ENCODE measurements around the gene SPDYE1.
A peak's percentile ranks its signal among the peaks of the same experiment; 100 is the strongest.
"Not testable (repeated sequence)": the region's sequence is repeated elsewhere in the genome, so short reads cannot be mapped to it uniquely, and the experiment has no call there.

Gene SPDYE1

GRCh38 chr7:44029433-44029832, 31.7 kb downstream of the SPDYE1 start:
- H3K36me3 ChIP-seq (ENCODE audit: control insufficient read depth in 4 of 4, insufficient read depth in 4 of 4, low read length in 3 of 4); H3K4me1 ChIP-seq (ENCODE audit: control extremely low read depth in 1 of 4, control insufficient read depth in 4 of 4, insufficient read depth in 4 of 4, low read length in 3 of 4); H3K9me3 ChIP-seq (ENCODE audit: control extremely low read depth in 1 of 5, control insufficient read depth in 4 of 5, insufficient read depth in 2 of 5, low read depth in 1 of 5, low read length in 4 of 5); POLR2A ChIA-PET; CTCF ChIA-PET; H3K4me3 ChIP-seq (ENCODE audit: control insufficient read depth in 1 of 7, extremely low read depth in 1 of 7, insufficient read depth in 4 of 7, low read depth in 2 of 7, low read length in 6 of 7); DNase-seq; H3K27ac ChIP-seq (ENCODE audit: insufficient read depth in 1 of 2, low read depth in 1 of 2, low read length in 2 of 2, poor library complexity in 1 of 2, severe bottlenecking in 2 of 2); H3K27me3 ChIP-seq (replicated peaks in 2 of 5; ENCODE audit: control insufficient read depth in 4 of 5, insufficient read depth in 5 of 5, low read length in 4 of 5): not testable (repeated sequence)
- no CpG with 5 or more reads among the region's 11 CpGs for WGBS (ENCODE audit: insufficient coverage)

- H3K36me3 ChIP-seq (ENCODE audit: control insufficient read depth in 4 of 4, insufficient read depth in 4 of 4, low read length in 3 of 4); CTCF ChIA-PET; H3K4me1 ChIP-seq (ENCODE audit: control extremely low read depth in 1 of 4, control insufficient read depth in 4 of 4, insufficient read depth in 4 of 4, low read length in 3 of 4); H3K27ac ChIP-seq (ENCODE audit: insufficient read depth in 1 of 2, low read depth in 1 of 2, low read length in 2 of 2, poor library complexity in 1 of 2, severe bottlenecking in 2 of 2); POLR2A ChIA-PET; H3K4me3 ChIP-seq (ENCODE audit: control insufficient read depth in 1 of 7, extremely low read depth in 1 of 7, insufficient read depth in 4 of 7, low read depth in 2 of 7, low read length in 6 of 7); H3K27me3 ChIP-seq (replicated peaks in 2 of 5; ENCODE audit: control insufficient read depth in 4 of 5, insufficient read depth in 5 of 5, low read length in 4 of 5); H3K9me3 ChIP-seq (ENCODE audit: control extremely low read depth in 1 of 5, control insufficient read depth in 4 of 5, insufficient read depth in 2 of 5, low read depth in 1 of 5, low read length in 4 of 5); DNase-seq: not testable (repeated sequence)
- no CpG with 5 or more reads among the region's 5 CpGs for WGBS (ENCODE audit: insufficient coverage)
These were observed 32.3 kb downstream of the SPDYE1 start for GRCh38 chr7:44030029-44030428.

- CTCF ChIA-PET; POLR2A ChIA-PET; H3K4me3 ChIP-seq (ENCODE audit: control insufficient read depth in 1 of 7, extremely low read depth in 1 of 7, insufficient read depth in 4 of 7, low read depth in 2 of 7, low read length in 6 of 7); H3K27ac ChIP-seq (ENCODE audit: insufficient read depth in 1 of 2, low read depth in 1 of 2, low read length in 2 of 2, poor library complexity in 1 of 2, severe bottlenecking in 2 of 2); H3K27me3 ChIP-seq (replicated peaks in 2 of 5; ENCODE audit: control insufficient read depth in 4 of 5, insufficient read depth in 5 of 5, low read length in 4 of 5); H3K4me1 ChIP-seq (ENCODE audit: control extremely low read depth in 1 of 4, control insufficient read depth in 4 of 4, insufficient read depth in 4 of 4, low read length in 3 of 4); DNase-seq; H3K36me3 ChIP-seq (ENCODE audit: control insufficient read depth in 4 of 4, insufficient read depth in 4 of 4, low read length in 3 of 4); H3K9me3 ChIP-seq (ENCODE audit: control extremely low read depth in 1 of 5, control insufficient read depth in 4 of 5, insufficient read depth in 2 of 5, low read depth in 1 of 5, low read length in 4 of 5): not testable (repeated sequence)
- WGBS (ENCODE audit: insufficient coverage): 90% methylated on average over 4 of the region's 13 CpGs
These were observed 33.6 kb downstream of the SPDYE1 start for GRCh38 chr7:44031319-44031718.

GRCh38 chr7:44032031-44032430, 34.3 kb downstream of the SPDYE1 start:
- H3K27me3 ChIP-seq (replicated peaks in 2 of 5; ENCODE audit: control insufficient read depth in 4 of 5, insufficient read depth in 5 of 5, low read length in 4 of 5); CTCF ChIA-PET; H3K36me3 ChIP-seq (ENCODE audit: control insufficient read depth in 4 of 4, insufficient read depth in 4 of 4, low read length in 3 of 4); H3K4me3 ChIP-seq (ENCODE audit: control insufficient read depth in 1 of 7, extremely low read depth in 1 of 7, insufficient read depth in 4 of 7, low read depth in 2 of 7, low read length in 6 of 7); DNase-seq; H3K27ac ChIP-seq (ENCODE audit: insufficient read depth in 1 of 2, low read depth in 1 of 2, low read length in 2 of 2, poor library complexity in 1 of 2, severe bottlenecking in 2 of 2); H3K4me1 ChIP-seq (ENCODE audit: control extremely low read depth in 1 of 4, control insufficient read depth in 4 of 4, insufficient read depth in 4 of 4, low read length in 3 of 4); H3K9me3 ChIP-seq (ENCODE audit: control extremely low read depth in 1 of 5, control insufficient read depth in 4 of 5, insufficient read depth in 2 of 5, low read depth in 1 of 5, low read length in 4 of 5); POLR2A ChIA-PET: not testable (repeated sequence)
- WGBS (ENCODE audit: insufficient coverage): 100% methylated on average over 2 of the region's 6 CpGs

- WGBS (ENCODE audit: insufficient coverage): 100% methylated on average over 1 of the region's 18 CpGs
- DNase-seq; CTCF ChIA-PET; H3K36me3 ChIP-seq (ENCODE audit: control insufficient read depth in 4 of 4, insufficient read depth in 4 of 4, low read length in 3 of 4); H3K9me3 ChIP-seq (ENCODE audit: control extremely low read depth in 1 of 5, control insufficient read depth in 4 of 5, insufficient read depth in 2 of 5, low read depth in 1 of 5, low read length in 4 of 5); H3K4me1 ChIP-seq (ENCODE audit: control extremely low read depth in 1 of 4, control insufficient read depth in 4 of 4, insufficient read depth in 4 of 4, low read length in 3 of 4); POLR2A ChIA-PET; H3K4me3 ChIP-seq (ENCODE audit: control insufficient read depth in 1 of 7, extremely low read depth in 1 of 7, insufficient read depth in 4 of 7, low read depth in 2 of 7, low read length in 6 of 7); H3K27ac ChIP-seq (ENCODE audit: insufficient read depth in 1 of 2, low read depth in 1 of 2, low read length in 2 of 2, poor library complexity in 1 of 2, severe bottlenecking in 2 of 2); H3K27me3 ChIP-seq (replicated peaks in 2 of 5; ENCODE audit: control insufficient read depth in 4 of 5, insufficient read depth in 5 of 5, low read length in 4 of 5): not testable (repeated sequence)
These were observed 36.5 kb downstream of the SPDYE1 start for GRCh38 chr7:44033971-44034844.

- CTCF ChIA-PET; H3K27me3 ChIP-seq (replicated peaks in 2 of 5; ENCODE audit: control insufficient read depth in 4 of 5, insufficient read depth in 5 of 5, low read length in 4 of 5); H3K36me3 ChIP-seq (ENCODE audit: control insufficient read depth in 4 of 4, insufficient read depth in 4 of 4, low read length in 3 of 4); H3K4me3 ChIP-seq (ENCODE audit: control insufficient read depth in 1 of 7, extremely low read depth in 1 of 7, insufficient read depth in 4 of 7, low read depth in 2 of 7, low read length in 6 of 7); POLR2A ChIA-PET; H3K27ac ChIP-seq (ENCODE audit: insufficient read depth in 1 of 2, low read depth in 1 of 2, low read length in 2 of 2, poor library complexity in 1 of 2, severe bottlenecking in 2 of 2); H3K9me3 ChIP-seq (ENCODE audit: control extremely low read depth in 1 of 5, control insufficient read depth in 4 of 5, insufficient read depth in 2 of 5, low read depth in 1 of 5, low read length in 4 of 5): not testable (repeated sequence)
- peak in 2 of 3 donors; percentile 21 to 24 for DNase-seq
- H3K4me1 ChIP-seq (ENCODE audit: control extremely low read depth in 1 of 4, control insufficient read depth in 4 of 4, insufficient read depth in 4 of 4, low read length in 3 of 4): peaks cover 0 to 10% (median 2%) of the 10 kb centered on the region in 4 experiments
- no CpG with 5 or more reads among the region's 10 CpGs for WGBS (ENCODE audit: insufficient coverage)
These were observed 38.7 kb downstream of the SPDYE1 start for GRCh38 chr7:44036364-44036763.

- POLR2A ChIA-PET; H3K9me3 ChIP-seq (ENCODE audit: control extremely low read depth in 1 of 5, control insufficient read depth in 4 of 5, insufficient read depth in 2 of 5, low read depth in 1 of 5, low read length in 4 of 5); H3K36me3 ChIP-seq (ENCODE audit: control insufficient read depth in 4 of 4, insufficient read depth in 4 of 4, low read length in 3 of 4); DNase-seq; H3K4me3 ChIP-seq (ENCODE audit: control insufficient read depth in 1 of 7, extremely low read depth in 1 of 7, insufficient read depth in 4 of 7, low read depth in 2 of 7, low read length in 6 of 7); CTCF ChIA-PET; H3K27me3 ChIP-seq (replicated peaks in 2 of 5; ENCODE audit: control insufficient read depth in 4 of 5, insufficient read depth in 5 of 5, low read length in 4 of 5); H3K27ac ChIP-seq (ENCODE audit: insufficient read depth in 1 of 2, low read depth in 1 of 2, low read length in 2 of 2, poor library complexity in 1 of 2, severe bottlenecking in 2 of 2): not testable (repeated sequence)
- 100% methylated on average over 1 of the region's 2 CpGs for WGBS (ENCODE audit: insufficient coverage)
- peaks cover 0 to 10% (median 2%) of the 10 kb centered on the region in 4 experiments for H3K4me1 ChIP-seq (ENCODE audit: control extremely low read depth in 1 of 4, control insufficient read depth in 4 of 4, insufficient read depth in 4 of 4, low read length in 3 of 4)
These were observed 40.3 kb downstream of the SPDYE1 start for GRCh38 chr7:44037951-44038350.
